NCI-H128 (cell line): Measurements from ENCODE around the gene GABRB3.

Experiments
- DNase-seq: peaks from one replicate; lab custom pipeline; 2025; ENCODE audit not compliant: unreplicated experiment; lab: John Stamatoyannopoulos, UW

GABRB3 gene

GRCh38 chr15:26772154-26773066 lies at the start of gene GABRB3:
Gene GABRB3, minus strand, starts transcription at chr15:26773066.
- no peak for DNase-seq

GRCh38 chr15:26807517-26808427 lies 34.9 kb upstream of the GABRB3 start:
- no peak for DNase-seq

GRCh38 chr15:26806574-26806973 lies 33.7 kb upstream of the GABRB3 start:
- DNase-seq: no peak

- DNase-seq: no peak
Observed at GRCh38 chr15:26806151-26806550, 33.3 kb upstream of the GABRB3 start.

GRCh38 chr15:26805470-26805869 lies 32.6 kb upstream of the GABRB3 start:
- no peak for DNase-seq

- DNase-seq: no peak
Observed at GRCh38 chr15:26804063-26804804, 31.4 kb upstream of the GABRB3 start.

- DNase-seq: no peak
Observed at GRCh38 chr15:26790118-26790517, 17.3 kb upstream of the GABRB3 start.

GRCh38 chr15:26781816-26782215 lies 8.9 kb upstream of the GABRB3 start:
- no peak for DNase-seq

GRCh38 chr15:26773917-26774316 lies 1.1 kb upstream of the GABRB3 start:
- no peak for DNase-seq

GRCh38 chr15:26773067-26773877 lies 406 bp upstream of the GABRB3 start:
- no peak for DNase-seq

GRCh38 chr15:26771578-26772153 lies 1.2 kb downstream of the GABRB3 start:
- DNase-seq: no peak

- no peak for DNase-seq
Observed at GRCh38 chr15:26771168-26771567, 1.7 kb downstream of the GABRB3 start.

GRCh38 chr15:26767169-26767670 lies 5.6 kb downstream of the GABRB3 start:
- no peak for DNase-seq

- no peak for DNase-seq
Observed at GRCh38 chr15:26766262-26766661, 6.6 kb downstream of the GABRB3 start.

GRCh38 chr15:26759986-26760385 lies 12.9 kb downstream of the GABRB3 start:
- no peak for DNase-seq

GRCh38 chr15:26758079-26758478 lies 14.8 kb downstream of the GABRB3 start:
- no peak for DNase-seq

GRCh38 chr15:26757141-26757540 lies 15.7 kb downstream of the GABRB3 start:
- DNase-seq: no peak

- DNase-seq: no peak
Observed at GRCh38 chr15:26744894-26745293, 28.0 kb downstream of the GABRB3 start.

GRCh38 chr15:26739791-26740190 lies 33.1 kb downstream of the GABRB3 start:
- DNase-seq: no peak

GRCh38 chr15:26738996-26739395 lies 33.9 kb downstream of the GABRB3 start:
- no peak for DNase-seq
